IPS DF 19.7 (cell line): ENCODE measurements around the gene HEPACAM2.

ENCODE experiments used
- DNase-seq: peaks from one replicate; pipeline ENCODE4 v3.0.0-alpha.2; 2013; ENCODE audit warnings: low read depth, low spot score

HEPACAM2 gene

DNA sequence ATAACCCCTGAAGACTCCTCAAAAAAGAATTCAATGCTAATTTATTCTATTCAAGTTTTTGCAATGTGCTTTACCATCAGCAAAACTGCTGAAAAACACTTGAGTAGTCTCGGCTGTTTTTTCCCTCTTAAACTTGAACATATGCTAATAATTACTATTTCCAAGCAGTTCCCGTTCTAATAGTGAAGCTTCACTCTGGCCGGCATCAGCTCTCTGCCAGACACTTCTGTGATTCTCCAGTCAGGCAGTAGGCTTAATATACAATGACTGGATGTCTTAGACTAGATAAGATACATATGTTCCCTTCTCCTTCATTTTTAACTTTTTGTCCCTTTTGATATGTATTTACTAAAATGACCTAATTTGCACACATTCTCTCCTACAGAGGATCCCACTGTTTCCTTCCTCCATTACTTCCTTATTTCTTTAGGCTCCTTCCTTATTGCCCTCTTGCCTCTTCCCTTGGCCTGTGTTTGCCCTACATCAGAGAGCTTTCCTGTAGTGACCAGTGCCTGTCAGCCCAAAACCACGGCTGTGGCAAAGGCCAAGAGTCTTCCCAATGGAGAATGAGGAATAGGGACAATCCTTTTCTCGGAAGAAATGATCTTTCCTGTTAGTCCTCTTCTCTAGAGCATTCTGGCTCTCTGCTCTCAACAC, 23.5 kb downstream of the HEPACAM2 start:
- no peak for DNase-seq

DNA sequence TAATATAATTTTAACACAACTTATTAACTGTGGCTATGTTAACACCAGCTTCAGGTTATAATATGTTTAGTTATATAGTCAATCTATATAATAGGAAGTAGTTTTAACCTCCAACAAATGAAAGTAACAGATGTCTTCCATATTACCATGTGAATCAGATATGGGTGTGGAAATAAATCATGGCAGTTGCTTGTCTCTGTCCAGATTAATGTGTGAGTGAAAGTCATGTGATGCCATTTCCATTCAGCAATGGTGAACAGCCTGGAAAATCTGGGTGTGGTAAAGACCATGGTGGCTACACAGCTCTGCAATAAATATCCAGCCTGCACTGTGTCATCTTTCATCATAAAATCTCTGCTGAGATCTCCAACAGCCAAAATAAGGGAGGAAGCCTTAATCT, 27.8 kb downstream of the HEPACAM2 start:
- no peak for DNase-seq

DNA sequence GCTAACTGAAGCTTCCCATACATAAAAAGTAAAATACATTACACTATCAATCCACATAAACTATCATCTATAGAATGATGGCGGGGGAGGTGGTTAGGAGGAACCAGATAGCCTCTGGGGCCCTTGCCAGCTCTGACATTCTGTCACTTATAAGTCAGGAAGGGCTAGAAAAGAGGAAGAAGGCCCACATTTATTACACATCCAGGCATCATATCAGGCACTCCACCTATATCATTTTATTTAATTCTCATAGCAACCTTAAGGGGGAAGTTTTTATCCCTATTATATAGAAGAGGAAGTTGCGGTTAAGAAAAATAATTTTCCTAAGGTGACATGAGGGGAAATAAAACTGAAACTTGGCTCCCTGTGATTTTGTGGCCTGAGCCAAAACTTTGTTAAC, 29.9 kb downstream of the HEPACAM2 start:
- DNase-seq = no peak

DNA sequence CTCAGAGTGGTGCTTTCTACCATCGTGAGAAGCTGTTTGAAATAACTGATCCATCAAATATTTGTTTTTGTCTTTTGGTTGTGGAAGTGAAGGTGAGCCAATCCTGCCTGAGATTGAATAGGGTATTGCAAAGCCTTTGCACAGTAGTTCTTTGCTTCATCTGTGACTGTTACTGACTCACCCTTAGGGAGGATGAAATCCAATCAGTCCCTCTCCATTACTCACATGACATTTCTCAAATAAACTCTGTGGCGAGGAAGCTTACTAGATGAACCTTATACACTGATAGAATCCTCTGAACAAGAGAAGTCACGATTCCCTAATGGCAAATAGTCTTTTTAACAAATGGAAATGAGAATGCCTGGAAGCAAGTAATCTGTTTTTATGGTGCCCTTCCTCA, 31.9 kb downstream of the HEPACAM2 start:
- no peak for DNase-seq

DNA sequence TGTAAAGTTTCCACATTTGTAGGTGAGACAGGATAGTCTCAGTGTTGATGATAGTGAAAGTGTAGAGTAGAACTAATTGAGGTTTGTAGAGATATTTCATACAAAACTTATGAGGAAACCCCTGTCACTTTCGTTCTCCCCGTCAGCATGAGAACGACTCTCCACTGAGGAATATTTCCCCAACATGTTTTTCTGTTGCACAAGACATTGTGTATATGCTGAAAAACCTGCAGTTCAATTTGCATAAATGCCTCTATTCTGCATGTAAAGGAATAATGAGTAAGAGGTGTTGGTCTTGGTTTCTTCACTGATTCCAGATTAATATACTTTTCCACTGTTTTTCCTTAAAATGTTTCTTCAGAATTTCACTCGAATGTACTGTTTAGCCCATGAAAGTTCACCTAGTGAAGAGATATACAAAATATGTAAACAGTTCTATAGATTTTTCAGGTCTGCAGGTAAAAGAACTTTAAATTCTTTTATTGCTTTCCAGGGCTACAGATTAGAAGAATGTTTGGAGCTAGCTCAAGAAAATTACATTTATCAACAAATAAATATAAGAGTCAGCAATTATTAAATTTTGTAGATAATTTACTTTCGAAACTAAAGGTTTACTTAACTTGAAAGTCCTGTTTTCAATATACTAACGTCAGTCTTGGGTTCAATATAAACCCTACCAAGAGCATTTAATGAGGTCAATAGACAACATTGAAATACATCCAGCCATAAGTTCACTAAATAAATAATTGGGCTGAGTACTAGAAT, 37.2 kb downstream of the HEPACAM2 start:
- no peak for DNase-seq

DNA sequence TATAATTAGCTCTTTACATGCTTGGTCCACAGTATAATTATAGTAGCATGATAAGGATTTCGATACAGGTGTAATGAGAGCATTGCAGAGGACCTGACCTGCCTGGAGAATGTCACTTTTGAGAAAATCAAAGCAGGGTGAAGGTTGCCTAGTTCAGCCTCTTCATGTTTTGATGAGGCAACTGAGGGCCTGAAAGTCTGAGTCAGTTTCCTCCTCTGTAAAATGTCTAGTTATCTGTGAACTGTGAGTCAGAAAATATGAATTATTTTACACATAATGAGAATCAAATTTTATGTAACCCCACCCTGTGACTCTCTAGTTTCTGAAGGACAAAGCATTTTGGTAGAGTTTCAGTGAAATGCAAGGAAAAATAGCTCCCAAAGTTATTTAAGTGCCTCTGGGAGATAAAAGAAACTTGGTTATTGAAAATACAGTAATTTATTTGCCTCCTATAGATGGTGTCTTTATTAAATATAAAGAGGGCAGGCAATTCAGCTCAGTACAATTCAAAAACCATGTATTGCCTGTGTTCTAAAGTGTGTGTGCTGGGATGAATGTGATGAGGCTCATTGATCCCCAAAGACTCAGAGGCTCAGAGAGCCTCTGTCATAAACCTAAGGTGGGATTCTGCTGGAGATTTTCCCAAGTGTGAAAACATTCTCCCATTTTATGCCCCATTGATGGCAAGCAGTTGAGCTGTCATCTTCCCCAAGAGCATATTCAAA, 40.8 kb downstream of the HEPACAM2 start:
- no peak for DNase-seq

DNA sequence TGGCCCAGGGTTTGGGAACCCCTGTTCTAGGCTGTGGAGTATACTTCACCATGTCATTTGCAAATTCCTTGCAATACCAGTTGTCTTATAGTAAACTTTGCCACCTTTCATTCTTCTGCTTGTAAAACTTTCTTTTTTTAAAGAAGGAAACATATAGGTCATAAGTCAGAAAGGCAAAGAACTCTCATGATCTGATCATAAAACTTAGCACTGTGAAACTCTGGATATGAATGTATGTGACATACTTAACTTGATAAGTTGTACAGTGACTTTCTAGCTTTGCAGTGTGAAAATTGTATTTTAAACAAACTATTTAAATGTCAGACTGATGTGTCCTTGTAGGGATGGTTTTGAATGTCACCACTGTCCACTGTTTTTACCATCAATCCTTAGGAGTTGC, 47.1 kb downstream of the HEPACAM2 start:
- DNase-seq = no peak

DNA sequence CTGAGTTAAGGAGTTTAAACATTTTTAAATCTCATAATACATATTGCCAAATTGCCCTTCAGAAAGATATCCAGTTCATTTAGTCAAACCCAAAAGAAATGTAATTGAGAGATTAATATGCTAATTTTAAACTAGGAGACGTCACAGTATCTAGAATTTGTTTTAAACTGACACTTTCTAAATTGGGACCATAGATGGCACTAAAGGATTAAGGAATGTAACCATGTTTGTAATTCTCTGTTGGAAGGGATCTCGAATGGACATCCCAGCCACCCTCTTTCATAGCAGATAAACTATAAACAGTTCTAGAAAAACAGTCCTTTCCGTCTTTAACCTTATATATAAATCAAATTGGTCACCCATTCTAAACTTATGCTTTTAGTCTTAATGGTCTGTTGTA, 48.1 kb downstream of the HEPACAM2 start:
- DNase-seq = no peak

DNA sequence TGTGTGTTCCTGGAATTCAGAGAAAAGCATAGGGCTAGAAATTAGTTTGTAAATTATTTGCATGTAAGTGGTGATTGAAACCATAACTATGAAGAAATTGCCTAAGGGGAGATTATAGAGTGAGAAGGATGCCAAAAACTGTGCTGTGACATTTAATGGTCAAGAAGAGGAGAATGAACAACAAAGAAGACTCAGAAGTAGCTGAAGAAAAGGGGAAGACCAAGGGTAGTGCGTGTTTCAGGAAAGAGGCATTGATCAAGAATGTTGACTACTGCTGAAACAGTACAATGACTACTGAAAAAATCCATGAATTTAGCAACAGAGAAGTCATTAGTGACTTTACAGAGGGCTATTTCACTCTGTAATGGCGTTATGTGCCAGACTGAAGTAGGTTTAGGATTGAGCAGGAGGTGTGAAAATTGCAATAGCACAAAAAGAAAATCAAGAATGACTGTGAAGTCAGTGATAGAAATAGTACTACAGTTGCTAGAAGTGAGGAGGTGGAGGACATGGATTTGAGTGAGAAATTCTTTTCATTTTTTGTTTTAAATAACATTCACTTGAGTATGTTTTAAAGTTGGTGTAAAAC, 49.2 kb downstream of the HEPACAM2 start:
- DNase-seq = no peak

DNA sequence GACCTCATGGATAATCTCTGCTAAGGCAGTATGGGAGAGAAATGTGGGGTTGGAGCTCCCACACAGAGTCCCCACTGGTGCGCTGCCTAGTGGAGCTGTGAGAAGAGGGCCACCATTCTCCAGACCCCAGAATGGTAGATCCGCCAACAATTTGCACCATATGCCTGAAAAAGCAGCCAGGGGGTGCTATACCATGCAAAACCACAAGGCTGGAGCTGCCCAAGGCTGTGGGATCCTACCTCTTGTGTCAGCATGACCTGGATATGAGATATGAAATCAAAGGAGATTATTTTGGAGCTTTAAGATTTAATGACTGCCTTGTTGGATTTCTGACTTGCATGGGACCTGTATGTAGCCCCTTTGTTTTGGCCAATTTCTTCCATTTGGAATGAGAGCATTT, 51.0 kb downstream of the HEPACAM2 start:
- DNase-seq = no peak

DNA sequence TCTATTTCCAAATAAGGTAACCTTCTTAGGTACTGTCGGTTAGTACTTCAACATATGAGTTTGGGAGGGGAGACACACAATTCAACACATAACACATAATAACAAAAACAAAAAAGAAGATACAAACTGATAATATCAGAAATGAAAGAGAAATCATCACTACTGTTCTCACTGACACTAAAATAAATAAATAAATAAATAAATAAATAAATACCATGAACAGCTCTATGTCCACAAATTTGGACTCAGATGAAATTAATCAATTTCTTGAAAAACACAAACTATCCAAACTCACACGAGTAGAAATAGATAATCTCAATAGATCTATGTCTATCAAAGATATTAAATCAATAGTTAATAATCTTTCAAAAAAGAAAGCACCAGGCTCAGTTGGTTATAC, 53.6 kb downstream of the HEPACAM2 start:
- no peak for DNase-seq

DNA sequence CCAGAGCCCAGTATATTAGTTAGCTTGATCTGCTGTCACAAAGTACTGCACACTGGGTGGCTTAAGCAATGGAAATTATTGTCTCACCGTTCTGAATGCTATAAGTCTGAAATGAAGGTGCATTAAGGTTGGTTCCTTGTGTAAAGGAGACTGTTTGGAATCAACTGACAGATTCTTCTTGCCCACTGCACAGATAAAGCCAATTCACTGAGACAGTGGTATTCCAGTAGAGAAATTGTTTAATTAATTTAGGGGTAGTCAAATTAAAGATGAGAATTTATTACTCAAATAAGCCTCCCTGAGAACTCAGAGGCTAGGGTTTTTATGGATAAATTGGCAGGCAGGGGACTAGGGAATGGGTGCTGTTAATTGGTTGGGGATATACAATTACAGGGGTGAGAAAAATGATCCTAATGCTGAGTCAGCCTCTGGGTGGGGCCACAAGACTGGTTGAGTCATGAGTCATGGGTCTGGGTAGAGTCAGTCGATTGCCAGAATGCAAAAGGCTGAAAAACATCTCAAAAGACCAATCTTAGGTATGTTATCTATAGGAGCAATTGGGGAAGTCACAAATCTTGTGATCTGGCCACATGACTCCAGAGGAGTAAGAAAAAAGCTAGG, 54.6 kb downstream of the HEPACAM2 start:
- no peak for DNase-seq

DNA sequence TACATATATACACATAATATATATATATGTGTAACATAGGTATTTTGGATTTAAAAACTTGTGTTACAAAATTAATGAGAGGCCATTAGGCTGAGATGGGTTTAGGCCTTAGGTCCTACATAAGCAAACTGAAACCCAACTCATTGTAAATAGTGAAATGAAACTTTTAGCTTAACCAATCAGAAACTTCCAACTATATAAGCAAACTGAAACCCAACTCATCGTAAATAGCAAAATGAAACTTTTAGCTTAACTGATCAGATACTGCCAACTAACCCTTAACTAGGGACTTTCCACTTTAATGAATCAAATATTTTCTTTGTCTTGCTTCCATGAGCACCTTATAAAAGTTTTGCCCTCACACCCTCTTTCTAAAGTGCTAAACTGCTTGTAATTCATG, 60.8 kb downstream of the HEPACAM2 start:
- no peak for DNase-seq

DNA sequence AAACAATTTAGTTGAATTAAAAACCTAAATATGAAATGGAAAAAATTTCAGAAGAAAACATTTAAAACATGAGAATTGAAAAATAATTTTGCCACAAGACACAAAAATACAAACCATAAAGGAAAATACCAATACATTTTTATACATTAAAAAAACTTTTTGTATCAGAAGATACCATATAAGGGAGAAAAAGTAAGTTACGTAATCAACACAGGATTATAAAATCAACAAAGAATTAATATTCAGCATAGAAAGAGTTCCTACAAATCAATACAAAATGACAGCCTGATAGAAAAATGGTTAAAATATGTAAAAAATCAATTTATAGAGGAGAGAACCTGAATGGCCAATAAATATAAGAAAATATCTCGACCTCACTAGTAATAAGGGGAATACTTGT, 61.5 kb downstream of the HEPACAM2 start:
- no peak for DNase-seq

DNA sequence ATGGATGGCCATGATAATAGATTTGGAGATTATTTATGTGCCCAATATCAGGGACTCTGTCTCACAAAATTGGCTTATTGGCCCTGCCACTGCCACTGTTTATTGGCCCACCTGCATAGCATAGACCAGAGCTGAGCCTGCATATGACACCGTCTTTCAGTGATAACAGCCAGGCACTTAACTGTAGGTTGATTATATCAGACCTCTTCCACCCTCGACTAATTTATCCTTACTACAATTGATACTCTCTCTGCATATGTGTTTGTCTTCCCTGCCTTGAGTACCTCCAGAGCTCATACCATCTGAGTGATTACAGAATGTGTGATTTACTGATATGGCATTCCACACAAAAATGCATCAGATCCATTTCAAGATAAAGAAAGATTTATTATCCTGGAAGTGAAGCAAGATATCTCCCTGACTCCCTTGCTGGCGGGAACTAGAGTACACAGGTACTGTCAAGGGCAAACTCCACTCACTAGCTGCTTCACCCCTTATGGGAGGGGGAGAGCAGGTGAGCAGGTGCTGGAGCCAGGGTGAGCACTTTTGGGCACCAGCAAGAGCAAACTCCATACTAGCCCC, 65.0 kb downstream of the HEPACAM2 start:
- no peak for DNase-seq

DNA sequence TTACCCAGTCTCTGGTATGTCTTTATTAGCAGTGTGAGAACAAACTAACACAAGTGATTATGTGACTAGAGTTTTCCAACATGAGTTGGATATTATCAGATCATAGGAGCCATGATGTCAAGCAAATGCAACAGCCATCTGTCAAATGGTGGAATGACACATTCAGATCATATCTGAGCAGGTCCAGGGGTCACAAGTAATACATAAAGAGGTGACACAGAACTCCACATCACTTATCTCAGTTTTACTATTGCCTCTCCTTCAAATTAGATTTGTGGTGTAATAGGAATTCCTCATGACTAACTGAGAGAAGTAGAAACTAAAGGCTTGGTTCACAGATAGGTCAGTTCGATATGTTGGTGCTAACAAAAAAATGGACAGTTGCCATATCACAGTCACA, 65.9 kb downstream of the HEPACAM2 start:
- no peak for DNase-seq

DNA sequence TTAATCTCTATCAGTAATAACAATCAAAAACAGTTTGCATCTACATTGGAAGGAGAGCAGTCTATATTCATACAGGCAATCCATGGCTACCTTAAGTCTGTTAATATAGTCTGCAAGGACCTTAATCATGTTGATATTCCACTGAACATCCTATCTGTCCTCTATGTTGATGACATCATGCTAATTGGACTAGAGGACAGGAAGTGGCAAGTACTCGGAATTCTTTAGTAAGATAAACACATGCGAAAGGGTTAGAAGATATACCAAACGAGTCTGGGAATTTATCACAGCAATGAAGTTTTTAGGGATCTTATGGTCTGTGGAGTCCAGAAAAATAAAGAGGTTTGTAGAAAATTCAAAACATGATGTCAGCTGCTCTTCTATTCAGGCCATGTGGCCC, 66.8 kb downstream of the HEPACAM2 start:
- no peak for DNase-seq

DNA sequence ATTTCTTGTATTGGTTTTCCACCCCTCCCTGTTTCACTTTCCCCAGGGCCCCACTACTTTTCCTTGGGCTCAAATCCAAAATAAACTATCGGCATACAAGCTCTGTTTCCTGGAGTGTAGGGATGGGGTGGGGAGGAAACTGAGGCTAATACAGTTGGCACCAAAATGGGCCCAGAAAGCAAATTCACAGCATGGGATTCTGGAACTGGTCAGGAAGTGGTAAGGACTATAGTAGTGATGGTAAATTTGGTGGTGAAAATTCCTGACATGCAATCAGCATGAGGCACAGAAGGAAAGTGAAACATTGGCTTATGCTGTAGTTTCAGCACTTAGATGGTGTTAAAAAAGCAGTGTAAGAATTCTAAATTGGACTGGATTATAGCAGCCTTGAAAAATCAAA, 69.4 kb downstream of the HEPACAM2 start:
- no peak for DNase-seq

DNA sequence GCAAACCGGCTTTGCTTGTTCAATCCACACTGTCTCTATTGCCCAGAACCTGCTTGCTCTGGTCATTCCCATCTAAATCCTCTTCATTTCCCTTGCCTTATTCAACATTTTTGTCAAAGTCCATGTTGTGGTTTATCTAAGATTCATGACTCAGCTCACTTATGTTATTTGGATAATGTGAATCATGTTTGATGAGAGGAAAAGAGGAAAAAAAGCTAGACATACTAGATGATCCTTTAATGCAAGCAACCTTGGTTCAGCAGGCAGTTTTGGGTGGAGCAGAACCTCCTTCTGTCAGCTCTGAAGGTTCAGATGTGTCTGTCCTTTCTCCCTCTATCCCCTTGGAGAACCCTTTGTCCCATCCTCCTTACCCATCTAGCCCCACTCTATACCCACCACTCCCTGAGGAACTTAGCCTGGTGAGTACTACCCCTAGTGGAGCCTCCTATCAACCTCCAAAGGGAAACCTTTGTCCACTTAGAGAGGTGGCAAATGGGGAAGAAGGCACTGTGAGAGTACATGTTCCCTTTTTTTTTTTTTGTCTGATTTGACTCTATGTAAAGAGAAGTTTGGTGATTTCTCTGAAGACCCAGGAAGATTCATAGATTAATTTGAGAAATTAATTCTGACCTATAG, 76.0 kb downstream of the HEPACAM2 start:
- DNase-seq = no peak

DNA sequence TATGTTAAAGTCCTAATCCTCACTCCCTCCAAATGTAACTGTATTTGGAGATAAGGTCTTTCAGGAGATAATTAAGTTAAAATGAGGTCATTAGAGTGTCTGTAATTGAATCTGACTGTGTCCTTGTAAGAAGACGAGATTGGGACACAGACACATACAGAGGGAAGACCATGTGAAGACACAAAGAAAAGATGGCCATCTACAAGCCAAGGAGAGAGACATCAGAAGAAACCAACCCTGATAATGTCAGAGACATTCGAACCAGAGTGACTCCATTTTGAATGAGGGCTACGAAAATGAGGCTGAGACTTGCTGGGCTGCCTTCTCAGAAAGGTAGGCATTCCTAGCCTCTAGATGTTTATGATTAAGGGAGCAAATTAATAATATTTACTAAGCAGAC, 77.5 kb downstream of the HEPACAM2 start:
- DNase-seq = no peak

DNA sequence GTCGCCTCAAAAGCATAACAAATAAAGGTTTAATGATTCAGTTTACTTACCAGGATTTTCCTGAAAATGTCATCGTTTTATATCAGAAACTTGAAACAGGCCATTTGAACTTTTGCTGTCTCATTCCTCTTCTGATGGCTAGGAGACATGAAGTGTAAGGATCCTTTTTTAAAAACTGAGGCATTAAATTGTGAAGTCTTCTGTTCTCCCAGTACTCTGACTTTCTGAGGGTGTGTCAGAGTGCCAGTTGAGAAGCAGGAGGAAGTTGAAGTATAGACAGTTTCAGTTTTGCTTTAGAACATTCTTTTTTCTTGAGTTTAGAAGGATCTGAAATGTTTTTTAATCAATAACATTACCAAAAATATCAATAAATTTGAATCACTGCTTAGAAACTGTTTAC, 78.1 kb downstream of the HEPACAM2 start, which contains the start of gene SAMD9L:
SAMD9L (minus strand) TSS at position 242 of the 400 bp plus-strand sequence. CDS start 12,414 bp downstream, outside the sequence.
- no peak for DNase-seq
